ENCODE results near the gene TLE6. TPM values are rescaled to one million over a fixed set of nuclear protein-coding genes. Genes with fewer than 3 reads are reported as not detected.

The TLE6 gene
- total RNA-seq, 1 donor, result 0.72 TPM

DNA sequence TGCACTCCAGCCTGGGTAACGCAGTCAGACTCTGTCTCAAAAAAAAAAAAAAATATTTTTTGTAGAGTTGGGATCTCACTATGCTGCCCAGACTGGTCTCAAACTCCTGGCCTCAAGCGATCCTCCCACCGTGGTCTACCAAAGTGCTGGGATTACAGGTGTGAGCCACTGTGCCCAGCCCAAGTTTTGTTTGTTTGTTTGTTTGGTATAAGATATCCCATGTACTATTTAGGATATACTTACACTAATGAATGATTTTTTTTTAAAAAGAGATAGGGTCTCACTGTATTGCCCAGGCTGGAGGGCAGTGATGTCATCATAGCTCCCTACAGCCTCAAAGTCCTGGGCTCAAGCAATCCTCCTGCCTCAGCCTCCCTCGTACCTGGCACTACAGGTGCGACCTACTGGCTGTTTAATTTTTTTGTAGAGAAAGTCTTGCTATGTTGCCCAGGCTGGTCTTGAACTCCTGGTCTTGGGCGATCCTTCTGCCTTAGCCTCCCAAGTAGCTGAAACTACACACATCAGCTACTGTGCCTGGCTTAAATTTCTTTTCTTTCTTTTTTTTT, 24.0 kb downstream of the TLE6 start:
- Histone ChIP-seq H3K9me3 (ENCODE audit: low read depth, low read length) (no peaks in the 10 kb centered on the region), H3K27me3 (ENCODE audit: insufficient read depth, low read length) (no peaks in the 10 kb centered on the region), H4K20me1 (ENCODE audit: insufficient read depth, low read length) (no peaks in the 10 kb centered on the region), H2AFZ (ENCODE audit: low read length) (no peak overlapping the region), H3K4me3 (ENCODE audit: insufficient read depth, low read length) (no peak overlapping the region), H3K4me2 (ENCODE audit: insufficient read depth, low read length) (no peak overlapping the region), H3K79me2 (ENCODE audit: insufficient read depth, low read length) (no peaks in the 10 kb centered on the region), H3K36me3 (ENCODE audit: insufficient read depth, low read length) (no peaks in the 10 kb centered on the region), H3K4me1 (ENCODE audit: insufficient read depth, low read length) (no peaks in the 10 kb centered on the region), H3K27ac (ENCODE audit: low read depth, low read length) (no peak overlapping the region)
- TF ChIP-seq CTCF (IDR thresholded peaks at IDR 0.05; ENCODE audit: extremely low read depth, low read depth, low read length), result no peak
- peak; percentile 35 for DNase-seq (ENCODE audit: insufficient read length, low spot score, missing footprints)

DNA sequence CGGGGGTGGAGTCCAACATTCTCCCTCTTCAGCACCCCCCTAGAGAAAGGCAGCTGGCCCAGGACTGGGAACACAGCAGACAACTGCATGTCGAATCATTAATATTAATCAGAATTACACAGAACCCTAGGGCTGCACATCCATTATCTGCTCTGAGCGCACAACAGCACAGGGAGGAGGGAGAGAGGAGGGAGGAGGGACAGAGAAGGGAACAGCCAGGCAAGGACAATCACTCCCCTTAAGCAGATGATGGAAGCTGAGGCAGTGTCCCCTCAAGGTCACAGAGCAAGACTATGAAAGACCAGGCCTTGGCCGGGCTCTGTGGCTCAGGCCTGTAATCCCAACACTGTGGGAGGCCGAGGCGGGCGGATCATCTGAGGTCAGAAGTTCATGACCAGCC, 25.7 kb downstream of the TLE6 start:
- DNase-seq (ENCODE audit: insufficient read length, low spot score, missing footprints), result peak; percentile 44

GRCh38 chr19:3004522-3004921, 27.2 kb downstream of the TLE6 start:
- Histone ChIP-seq H3K36me3 (ENCODE audit: insufficient read depth, low read length) (no peaks in the 10 kb centered on the region), H2AFZ (ENCODE audit: low read length) (no peak overlapping the region), H3K4me1 (ENCODE audit: insufficient read depth, low read length) (no peaks in the 10 kb centered on the region), H3K9me3 (ENCODE audit: low read depth, low read length) (no peaks in the 10 kb centered on the region), H3K27me3 (ENCODE audit: insufficient read depth, low read length) (no peaks in the 10 kb centered on the region), H3K4me2 (ENCODE audit: insufficient read depth, low read length) (no peak overlapping the region), H3K79me2 (ENCODE audit: insufficient read depth, low read length) (no peaks in the 10 kb centered on the region), H3K4me3 (ENCODE audit: insufficient read depth, low read length) (no peak overlapping the region), H3K27ac (ENCODE audit: low read depth, low read length) (no peak overlapping the region), H4K20me1 (ENCODE audit: insufficient read depth, low read length) (no peaks in the 10 kb centered on the region)
- peak; percentile 36 for DNase-seq (ENCODE audit: insufficient read length, low spot score, missing footprints)
- TF ChIP-seq CTCF (IDR thresholded peaks at IDR 0.05; ENCODE audit: extremely low read depth, low read depth, low read length), result no peak

More for the DNA sequence above, 25.7 kb downstream of the TLE6 start:
- H3K27me3 ChIP-seq (ENCODE audit: insufficient read depth, low read length), result no peaks in the 10 kb centered on the region
- no peaks in the 10 kb centered on the region for H3K36me3 ChIP-seq (ENCODE audit: insufficient read depth, low read length)
- H2AFZ ChIP-seq (ENCODE audit: low read length), result no peak overlapping the region
- no peak overlapping the region for H3K4me2 ChIP-seq (ENCODE audit: insufficient read depth, low read length)
- H3K4me3 ChIP-seq (ENCODE audit: insufficient read depth, low read length), result no peak overlapping the region
- TF ChIP-seq CTCF (IDR thresholded peaks at IDR 0.05; ENCODE audit: extremely low read depth, low read depth, low read length), result no peak
- H3K27ac ChIP-seq (ENCODE audit: low read depth, low read length), result no peak overlapping the region
- H4K20me1 ChIP-seq (ENCODE audit: insufficient read depth, low read length), result no peaks in the 10 kb centered on the region
- H3K79me2 ChIP-seq (ENCODE audit: insufficient read depth, low read length), result no peaks in the 10 kb centered on the region
- no peaks in the 10 kb centered on the region for H3K9me3 ChIP-seq (ENCODE audit: low read depth, low read length)
- no peaks in the 10 kb centered on the region for H3K4me1 ChIP-seq (ENCODE audit: insufficient read depth, low read length)

DNA sequence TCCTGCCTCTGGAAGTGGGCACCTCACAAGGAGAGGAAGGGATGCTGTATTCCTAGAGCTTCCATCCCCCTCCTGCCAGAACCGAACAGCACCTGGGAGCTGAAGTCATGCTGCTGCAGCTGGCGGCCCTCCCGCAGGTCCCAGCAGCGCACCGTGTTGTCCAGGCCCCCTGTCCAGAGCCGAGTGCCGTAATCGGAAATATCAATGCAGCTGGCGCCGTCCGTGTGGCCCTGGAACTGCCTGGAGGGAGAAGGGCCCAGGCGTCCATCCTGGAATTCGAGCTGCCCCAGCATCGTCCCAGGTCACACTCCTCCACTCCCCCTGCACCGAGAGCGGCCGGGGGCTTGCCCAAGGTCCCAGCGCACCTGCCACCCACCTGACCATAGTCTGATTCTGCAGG, 28.0 kb downstream of the TLE6 start:
- no peak for TF ChIP-seq CTCF (IDR thresholded peaks at IDR 0.05; ENCODE audit: extremely low read depth, low read depth, low read length)
- Histone ChIP-seq H3K27me3 (ENCODE audit: insufficient read depth, low read length) (no peaks in the 10 kb centered on the region), H4K20me1 (ENCODE audit: insufficient read depth, low read length) (no peaks in the 10 kb centered on the region), H3K4me2 (ENCODE audit: insufficient read depth, low read length) (no peak overlapping the region), H3K27ac (ENCODE audit: low read depth, low read length) (no peak overlapping the region), H2AFZ (ENCODE audit: low read length) (no peak overlapping the region), H3K9me3 (ENCODE audit: low read depth, low read length) (no peaks in the 10 kb centered on the region), H3K79me2 (ENCODE audit: insufficient read depth, low read length) (no peaks in the 10 kb centered on the region), H3K4me3 (ENCODE audit: insufficient read depth, low read length) (no peak overlapping the region), H3K36me3 (ENCODE audit: insufficient read depth, low read length) (no peaks in the 10 kb centered on the region), H3K4me1 (ENCODE audit: insufficient read depth, low read length) (no peaks in the 10 kb centered on the region)
- peak; percentile 59 for DNase-seq (ENCODE audit: insufficient read length, low spot score, missing footprints)
